Activated CD4-positive, CD25-positive, alpha-beta regulatory T cell treated with anti-CD3 and anti-CD28 coated beads, Interleukin-2, amount 50 U/mL, for 16 hours (primary cell): Measurements from ENCODE around the gene FARS2.

Experiments used
- DNase-seq: peaks from one replicate; pipeline ENCODE4 v3.0.0-alpha.2; 2020; ENCODE audit warnings: low read depth, low spot score

Gene FARS2

GRCh38 chr6:5724911-5725310 lies 463.6 kb downstream of the FARS2 start:
- no peak for DNase-seq

DNA sequence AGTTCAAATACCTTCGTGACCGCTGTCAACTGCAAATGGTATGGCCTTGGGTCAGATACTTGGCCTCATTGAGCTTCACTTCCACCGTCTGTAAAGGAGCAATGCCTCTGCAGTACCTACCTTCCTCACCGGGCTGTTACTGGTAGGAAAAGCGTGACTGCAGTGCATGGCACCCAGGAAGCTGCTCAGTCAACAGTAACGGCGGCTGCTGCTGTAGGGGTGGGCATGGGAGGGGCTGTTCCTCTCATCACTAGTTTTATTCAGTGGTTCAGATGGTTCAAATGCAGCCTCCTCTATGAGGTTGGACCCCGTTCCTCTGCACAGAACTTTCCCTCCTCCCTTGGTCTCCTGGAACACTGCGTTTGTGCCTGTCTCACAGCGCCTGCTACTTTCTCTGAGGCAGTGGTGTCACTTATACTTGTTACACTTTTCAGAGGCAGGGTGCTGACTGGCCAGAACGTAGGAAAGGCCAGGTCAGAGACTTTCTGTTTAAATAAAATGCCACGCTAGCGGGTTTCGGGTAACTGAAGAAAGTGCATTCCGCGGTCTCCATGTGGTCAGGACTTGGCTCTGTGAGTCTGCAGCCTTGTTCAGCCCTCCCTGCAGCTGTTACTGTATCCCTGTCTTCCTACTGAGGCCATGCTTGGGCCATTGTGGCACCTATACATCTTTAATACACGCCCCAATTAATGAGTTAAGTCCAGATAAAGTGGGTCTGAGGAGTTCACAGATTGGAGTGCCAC lies 465.8 kb downstream of the FARS2 start:
- DNase-seq = no peak

GRCh38 chr6:5728351-5729079 lies 467.2 kb downstream of the FARS2 start:
- no peak for DNase-seq

DNA sequence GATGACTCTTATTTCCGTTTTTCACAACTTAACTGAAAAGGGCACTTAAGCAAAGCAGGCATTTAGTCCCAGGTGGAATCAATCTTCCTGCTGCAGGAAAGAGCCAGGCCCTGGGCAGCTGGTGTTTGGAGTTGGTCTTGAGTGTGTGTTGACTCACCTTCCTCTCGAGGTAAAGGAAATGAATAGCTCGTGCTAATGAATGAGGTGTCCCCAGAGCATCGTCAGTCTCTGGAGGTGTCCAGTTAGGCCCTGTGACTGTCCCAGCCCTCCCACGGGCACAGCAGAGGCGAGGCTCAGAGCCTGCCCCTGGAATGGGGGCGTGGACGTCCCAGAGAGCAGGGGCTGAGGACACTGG lies 467.7 kb downstream of the FARS2 start:
- no peak for DNase-seq

- DNase-seq = no peak
These were observed 468.7 kb downstream of the FARS2 start for GRCh38 chr6:5729813-5730517.

DNA sequence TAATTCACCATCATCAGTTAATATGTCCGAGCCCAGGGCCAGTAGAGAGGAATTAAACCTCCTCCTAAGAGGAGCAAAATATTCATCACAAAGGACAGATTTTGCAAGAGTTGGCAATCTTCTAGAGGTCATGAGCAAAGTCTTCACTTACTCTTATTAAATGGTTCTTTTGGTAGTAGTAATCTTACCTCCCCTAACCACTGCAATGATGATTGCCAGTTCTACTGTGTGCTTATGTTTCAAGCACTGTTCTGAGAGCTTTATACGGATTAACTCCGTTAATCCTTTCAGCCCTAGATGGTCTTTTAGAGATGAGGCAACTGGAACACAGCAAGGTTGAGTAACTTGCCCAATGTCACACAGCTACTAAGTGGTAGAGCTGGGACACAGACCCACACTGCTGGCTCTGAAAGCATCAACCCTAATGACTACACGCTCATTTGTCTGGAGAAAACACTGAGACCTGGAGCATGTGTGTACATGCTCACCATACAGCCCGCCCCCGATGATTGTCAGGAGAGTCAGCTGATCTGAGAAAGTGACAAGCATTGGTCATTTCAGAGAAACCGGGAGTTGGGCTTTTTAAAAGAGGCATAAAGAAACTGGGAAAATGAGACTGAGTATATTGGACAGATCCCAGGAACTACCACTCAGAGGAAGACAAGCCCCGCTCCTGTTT lies 469.4 kb downstream of the FARS2 start:
- DNase-seq = no peak

DNA sequence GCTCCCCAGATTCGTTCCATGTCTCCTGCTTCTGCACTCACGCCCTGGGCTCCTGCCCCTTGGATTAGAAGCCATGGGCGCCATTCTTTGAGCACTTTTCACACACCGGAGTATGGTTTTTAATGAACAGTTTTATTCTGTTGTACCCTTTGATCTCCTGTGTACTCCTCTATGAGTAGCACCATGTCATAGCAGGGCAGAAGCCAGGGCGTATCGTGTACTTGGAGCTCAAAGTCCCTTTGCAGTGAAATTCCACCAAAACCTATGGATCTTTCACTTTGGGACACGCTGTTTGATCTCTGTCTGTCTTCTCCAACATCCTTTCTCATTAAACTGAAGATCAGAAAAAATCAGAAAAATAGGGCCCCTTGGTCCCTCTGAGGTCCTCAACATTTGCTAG lies 470.1 kb downstream of the FARS2 start:
- no peak for DNase-seq

GRCh38 chr6:5732496-5732895 lies 471.2 kb downstream of the FARS2 start:
- DNase-seq = no peak

GRCh38 chr6:5736016-5736738 lies 474.9 kb downstream of the FARS2 start:
- DNase-seq = no peak

- DNase-seq = no peak
These were observed 476.1 kb downstream of the FARS2 start for GRCh38 chr6:5737460-5737859.

DNA sequence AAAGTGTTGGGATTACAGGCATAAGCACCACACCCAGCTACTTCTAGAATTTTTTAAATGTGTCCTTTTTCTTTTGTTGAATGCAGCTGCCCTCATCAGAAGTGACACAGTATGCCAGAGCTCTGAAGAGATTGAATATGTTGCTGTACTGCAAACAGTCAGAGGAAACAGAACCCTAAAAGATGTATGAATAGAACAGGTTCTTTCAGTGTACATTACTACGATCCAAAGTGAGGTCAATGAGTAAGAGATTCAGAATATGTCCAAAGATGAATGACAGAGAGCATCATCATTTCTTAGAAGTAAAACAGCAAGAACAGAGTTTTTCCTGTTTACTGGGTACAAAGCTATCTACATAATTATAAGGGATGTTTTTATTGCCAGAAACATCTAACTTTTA lies 476.9 kb downstream of the FARS2 start:
- no peak for DNase-seq

DNA sequence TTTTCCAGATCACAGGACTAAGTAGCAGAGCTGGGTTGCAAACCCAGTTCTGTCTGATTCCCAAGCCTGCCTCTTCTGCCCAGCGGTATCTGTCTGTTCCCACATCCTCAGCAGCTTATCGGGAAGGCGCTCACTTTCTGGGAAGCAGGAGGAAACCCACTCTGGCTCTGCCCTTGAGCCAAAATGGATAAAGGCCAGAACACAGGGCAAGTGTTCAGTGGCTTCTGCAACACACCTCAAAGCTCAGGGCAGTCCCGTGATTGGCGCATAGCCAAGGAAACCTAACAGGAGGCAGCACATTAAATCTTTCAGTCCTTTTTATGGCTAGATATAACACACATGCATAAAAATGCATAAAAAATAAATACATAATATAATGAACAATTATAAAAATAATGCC lies 483.2 kb downstream of the FARS2 start:
- no peak for DNase-seq

- DNase-seq = no peak
These were observed 483.8 kb downstream of the FARS2 start for GRCh38 chr6:5745081-5745480.

GRCh38 chr6:5746053-5746758 lies 484.9 kb downstream of the FARS2 start:
- DNase-seq = no peak

DNA sequence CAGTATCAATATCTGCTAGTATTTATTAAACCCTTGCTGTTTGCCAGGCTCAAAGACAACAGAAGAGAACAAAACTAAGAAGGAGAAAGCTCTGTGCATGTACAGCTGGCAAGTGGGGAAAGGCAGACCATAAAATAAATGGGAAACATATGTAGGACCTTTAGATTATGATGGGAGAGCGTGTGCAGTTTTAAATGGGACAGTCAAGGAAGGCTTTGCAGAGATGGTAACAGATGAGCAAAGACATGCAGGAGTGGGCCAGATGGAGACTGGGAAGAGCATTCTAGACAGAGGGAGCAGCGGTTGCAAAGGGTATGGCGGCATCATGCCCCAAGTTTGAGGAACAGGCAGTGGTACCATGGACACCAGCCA lies 485.4 kb downstream of the FARS2 start:
- DNase-seq = no peak

- DNase-seq = no peak
These were observed 486.1 kb downstream of the FARS2 start for GRCh38 chr6:5747379-5747778.

DNA sequence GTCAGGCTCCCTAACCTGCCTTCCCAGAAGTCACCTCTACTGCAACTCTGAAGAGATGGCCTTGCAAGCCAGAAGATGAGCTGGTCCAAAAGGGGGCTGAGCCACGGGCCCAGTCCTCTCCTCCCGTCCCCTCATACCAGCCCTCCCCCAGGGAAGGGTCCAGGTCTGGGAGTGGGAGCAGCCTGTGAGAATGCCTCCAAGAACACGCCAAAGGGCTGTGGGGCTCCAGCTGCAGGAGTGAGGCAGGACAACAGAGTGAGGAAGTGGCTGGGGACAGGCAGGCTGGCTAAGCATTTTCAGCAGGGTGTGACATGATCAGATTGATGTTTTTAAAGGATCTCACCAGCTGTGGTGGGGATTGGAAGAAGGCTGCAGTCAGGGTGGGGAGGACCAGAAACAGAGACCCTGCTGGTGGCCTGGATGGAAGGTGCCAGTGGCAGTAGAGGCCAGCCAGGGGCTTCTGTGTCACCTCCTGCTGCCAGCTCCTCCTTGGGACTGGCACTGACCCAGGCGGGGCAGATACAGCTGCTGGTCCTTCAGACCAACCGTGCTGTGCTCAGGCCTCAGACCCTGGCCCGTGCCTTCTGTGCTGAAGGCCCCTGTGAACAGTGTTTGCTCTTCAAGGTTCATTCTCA lies 487.8 kb downstream of the FARS2 start:
- no peak for DNase-seq

GRCh38 chr6:5749651-5750215 lies 488.4 kb downstream of the FARS2 start:
- DNase-seq = no peak

DNA sequence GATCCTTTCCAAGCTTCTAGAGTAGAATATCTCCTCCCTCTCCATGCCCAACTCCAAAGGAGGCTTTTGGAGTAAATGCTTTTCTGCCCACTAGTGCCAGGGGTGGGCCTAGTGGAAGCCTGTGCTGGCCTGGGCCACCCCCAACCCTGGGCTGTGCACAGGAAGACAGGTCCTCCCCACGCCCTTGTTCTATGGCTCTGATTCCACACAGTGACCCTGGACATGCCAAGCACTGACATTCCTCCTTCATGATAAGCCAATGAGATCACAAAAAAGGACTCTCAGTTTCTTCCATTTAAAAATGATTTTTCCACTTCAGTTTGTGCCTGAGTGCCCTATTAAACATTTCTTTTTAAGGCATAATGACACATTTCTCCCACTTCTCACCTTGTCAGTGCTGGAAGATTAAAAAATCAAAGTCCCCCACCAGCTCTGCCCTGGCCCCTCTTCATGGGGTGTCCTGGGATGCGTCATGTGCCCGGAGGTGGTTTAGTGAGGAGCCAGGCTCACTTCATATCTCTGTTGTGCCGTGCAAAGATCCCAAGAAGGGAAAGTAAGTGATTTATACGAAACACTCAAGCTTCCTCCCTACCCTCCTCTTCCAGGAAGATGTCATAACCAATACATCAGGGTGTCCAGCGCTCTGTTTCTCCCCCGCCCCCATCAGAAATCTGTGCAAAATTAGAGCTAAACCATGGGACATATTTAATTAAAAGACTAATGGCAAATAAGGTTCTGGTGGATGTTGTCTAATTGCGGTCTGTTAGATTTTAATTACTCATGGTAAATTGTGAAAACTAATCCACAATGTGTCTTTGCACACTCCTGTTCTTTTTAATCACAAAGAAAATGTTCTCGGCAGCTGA lies 490.4 kb downstream of the FARS2 start:
- no peak for DNase-seq
